SU-DHL-6 (cell line): ENCODE results near the gene TFEB.

Experiments used
- H2AFZ ChIP-seq: fragments of 200-600 bp; sonication (generic); 2 replicates; pipeline ENCODE4 v1.6.1; 2014; ENCODE audit warnings: low read depth, mild to moderate bottlenecking, moderate library complexity, mixed read lengths, antibody characterized with exemption, low read length; ENCODE audit not compliant: severe bottlenecking
- H3F3A ChIP-seq: fragments of 200-600 bp; shearing (Covaris generic); 2 replicates; pipeline ENCODE4 v1.6.0; 2016; ENCODE audit warnings: antibody characterized with exemption, mild to moderate bottlenecking; ENCODE audit not compliant: insufficient read depth
- H3K27ac ChIP-seq: fragments of 200-600 bp; sonication (generic); 2 replicates; pipeline ENCODE4 v1.5.1; 2016; ENCODE audit warnings: low read depth, mild to moderate bottlenecking, low read length, moderate library complexity, mixed read lengths
- H3K27me3 ChIP-seq: fragments of 200-600 bp; sonication (generic), shearing (Covaris generic); 2 replicates; pipeline ENCODE4 v1.6.0; 2014; ENCODE audit warnings: mild to moderate bottlenecking, low read length
- H3K36me3 ChIP-seq: fragments of 200-600 bp; sonication (generic); 2 replicates; pipeline ENCODE4 v1.6.1; 2014; ENCODE audit warnings: mild to moderate bottlenecking, low read length, mixed read lengths
- H3K4me2 ChIP-seq: fragments of 300-600, 200-600 bp; shearing (Covaris generic), sonication (generic); 2 replicates; pipeline ENCODE4 v1.6.0; 2014; ENCODE audit warnings: low read length, low read depth, mild to moderate bottlenecking; ENCODE audit not compliant: poor library complexity, severe bottlenecking
- H3K4me3 ChIP-seq: fragments of 200-600 bp; sonication (generic); 2 replicates; pipeline ENCODE4 v1.5.1; 2014; ENCODE audit warnings: antibody characterized with exemption, low read length, mild to moderate bottlenecking, mixed read lengths; ENCODE audit not compliant: insufficient read depth, poor library complexity, severe bottlenecking
- H3K79me2 ChIP-seq: fragments of 200-600 bp; sonication (generic); 2 replicates; pipeline ENCODE4 v1.6.1; 2014; ENCODE audit warnings: mild to moderate bottlenecking, low read length, moderate library complexity; ENCODE audit not compliant: insufficient read depth
- H3K9ac ChIP-seq: fragments of 200-600 bp; sonication (generic); 2 replicates; pipeline ENCODE4 v1.7.0; 2014; ENCODE audit warnings: mild to moderate bottlenecking, low read length
- H3K9me2 ChIP-seq: fragments of 200-600 bp; sonication (generic); replicated peaks from 2 replicates; pipeline ENCODE4 v1.6.1; 2014; ENCODE audit warnings: low read length; ENCODE audit not compliant: insufficient read depth
- H3K9me3 ChIP-seq: fragments of 200-600 bp; sonication (generic); 2 replicates; pipeline ENCODE4 v1.6.1; 2014; ENCODE audit warnings: low read length, mixed read lengths; ENCODE audit not compliant: insufficient read depth
- H4K20me1 ChIP-seq: fragments of 200-600 bp; sonication (generic); 2 replicates; pipeline ENCODE4 v1.6.1; 2014; ENCODE audit warnings: low read depth, mild to moderate bottlenecking, antibody characterized with exemption, low read length, moderate library complexity, mixed read lengths
- CTCF ChIP-seq: fragments of 200-600 bp; sonication (generic); IDR thresholded peaks from one replicate; pipeline ENCODE4 v1.5.1; 2017; ENCODE audit warnings: antibody characterized with exemption, mild to moderate bottlenecking, low read length, moderate library complexity; ENCODE audit not compliant: insufficient read depth, poor library complexity, severe bottlenecking
- EZH2phosphoT487 ChIP-seq: fragments of 200-600 bp; sonication (generic), shearing (Covaris generic); conservative IDR thresholded peaks from 2 replicates; pipeline ENCODE4 v1.6.1; 2018; ENCODE audit warnings: mild to moderate bottlenecking, antibody characterized with exemption, low read length, moderate library complexity, mixed read lengths

Gene TFEB

DNA sequence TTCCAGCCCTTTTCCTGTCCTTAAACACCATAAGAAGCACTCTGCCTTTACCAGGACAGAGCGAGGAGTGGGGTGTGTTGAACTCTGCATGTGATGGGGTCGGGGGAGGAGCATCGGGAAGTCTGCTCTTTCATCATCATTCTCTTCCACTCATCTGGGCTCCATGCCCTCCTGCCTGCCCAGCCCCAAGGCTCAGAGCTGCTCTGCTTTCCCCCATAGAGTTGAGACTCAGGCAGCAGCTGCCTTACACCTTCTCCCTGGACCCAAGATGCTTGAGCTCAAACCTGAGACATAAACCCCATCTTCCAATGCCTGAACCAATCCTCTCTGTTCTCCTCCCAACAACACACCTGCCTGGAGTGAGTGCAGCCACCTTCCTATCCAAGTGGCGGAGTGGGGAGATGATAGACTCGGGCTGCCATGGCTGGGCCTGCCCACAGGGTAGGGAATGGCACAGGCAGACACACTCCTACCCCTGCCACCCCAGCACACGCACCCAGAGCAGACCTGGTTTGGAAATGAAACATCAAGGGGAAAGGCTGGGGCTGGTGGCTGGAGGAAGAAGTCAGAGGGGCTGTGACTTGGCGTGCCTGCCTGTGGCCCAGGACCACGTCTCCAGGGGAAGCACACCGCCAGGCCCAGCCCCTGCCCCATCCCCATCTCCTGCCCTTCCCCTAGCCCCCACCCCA lies 28.4 kb downstream of the TFEB start:
- H3K36me3 ChIP-seq: no peaks in the 10 kb centered on the region
- no peaks in the 10 kb centered on the region for H4K20me1 ChIP-seq
- H3K9me2 ChIP-seq: no peaks in the 10 kb centered on the region
- H3K27me3 ChIP-seq: no peaks in the 10 kb centered on the region
- no peaks in the 10 kb centered on the region for H3K9me3 ChIP-seq
- H3K4me2 ChIP-seq: peak overlapping the region; percentile 79
- H3K4me3 ChIP-seq: peak overlapping the region; percentile 40
- peaks cover 58% of the 10 kb centered on the region for H3K79me2 ChIP-seq
- H3K9ac ChIP-seq: peak overlapping the region; percentile 69
- H3K27ac ChIP-seq: peak overlapping the region; percentile 93
- no peak for TF ChIP-seq EZH2phosphoT487
- no peak for TF ChIP-seq CTCF
- no peak overlapping the region for H2AFZ ChIP-seq
- H3F3A ChIP-seq: peaks cover 65% of the 10 kb centered on the region

DNA sequence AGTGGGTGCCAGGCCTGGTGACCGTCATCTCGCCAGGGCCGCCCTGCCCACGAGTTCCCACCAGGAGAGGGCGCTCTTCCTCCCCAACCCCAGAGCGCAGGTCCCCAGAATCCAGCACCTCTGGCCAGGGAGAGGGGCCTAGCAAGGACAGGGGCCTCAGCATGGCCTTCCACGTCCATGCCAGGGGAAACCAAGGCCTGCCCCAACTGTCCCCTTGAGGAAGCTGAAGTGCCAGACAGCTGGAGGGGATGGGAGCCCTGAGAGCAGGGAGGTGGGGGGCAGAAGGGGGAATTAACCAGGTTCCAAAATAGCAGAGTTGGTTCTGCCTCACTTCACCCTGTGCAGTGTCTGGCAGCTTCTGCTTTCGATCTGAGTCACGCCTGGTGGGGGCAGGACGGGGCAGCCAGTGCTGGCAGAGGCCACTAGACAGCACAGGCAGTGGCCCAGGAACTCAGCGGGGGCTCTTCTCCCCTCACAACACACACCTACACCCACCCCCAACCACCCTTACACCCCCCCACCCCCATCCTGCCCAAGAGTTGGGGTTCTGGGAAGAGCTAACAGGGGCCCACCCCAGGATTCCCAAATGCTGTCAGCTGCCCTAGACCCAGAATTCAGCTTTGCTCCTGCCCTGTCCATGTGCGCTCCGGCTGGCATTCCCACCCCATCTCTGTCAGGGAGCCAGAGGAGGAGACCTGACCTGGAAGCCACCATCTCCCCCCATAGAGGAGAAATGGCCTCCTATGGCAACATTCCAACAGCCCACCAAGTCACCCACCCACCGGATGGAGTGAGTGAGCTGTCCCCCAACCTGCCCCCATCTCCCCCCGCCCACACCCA lies 29.2 kb downstream of the TFEB start:
- H2AFZ ChIP-seq: no peak overlapping the region
- H3K27me3 ChIP-seq: no peaks in the 10 kb centered on the region
- peaks cover 57% of the 10 kb centered on the region for H3K79me2 ChIP-seq
- H3F3A ChIP-seq: peaks cover 65% of the 10 kb centered on the region
- no peaks in the 10 kb centered on the region for H3K9me3 ChIP-seq
- no peaks in the 10 kb centered on the region for H3K9me2 ChIP-seq
- H3K27ac ChIP-seq: peak overlapping the region; percentile 93
- peak overlapping the region; percentile 69 for H3K9ac ChIP-seq
- H3K36me3 ChIP-seq: no peaks in the 10 kb centered on the region
- no peak for TF ChIP-seq EZH2phosphoT487
- TF ChIP-seq CTCF: peak; percentile 100
- H3K4me3 ChIP-seq: peak overlapping the region; percentile 43
- no peaks in the 10 kb centered on the region for H4K20me1 ChIP-seq
- peak overlapping the region; percentile 79 for H3K4me2 ChIP-seq

DNA sequence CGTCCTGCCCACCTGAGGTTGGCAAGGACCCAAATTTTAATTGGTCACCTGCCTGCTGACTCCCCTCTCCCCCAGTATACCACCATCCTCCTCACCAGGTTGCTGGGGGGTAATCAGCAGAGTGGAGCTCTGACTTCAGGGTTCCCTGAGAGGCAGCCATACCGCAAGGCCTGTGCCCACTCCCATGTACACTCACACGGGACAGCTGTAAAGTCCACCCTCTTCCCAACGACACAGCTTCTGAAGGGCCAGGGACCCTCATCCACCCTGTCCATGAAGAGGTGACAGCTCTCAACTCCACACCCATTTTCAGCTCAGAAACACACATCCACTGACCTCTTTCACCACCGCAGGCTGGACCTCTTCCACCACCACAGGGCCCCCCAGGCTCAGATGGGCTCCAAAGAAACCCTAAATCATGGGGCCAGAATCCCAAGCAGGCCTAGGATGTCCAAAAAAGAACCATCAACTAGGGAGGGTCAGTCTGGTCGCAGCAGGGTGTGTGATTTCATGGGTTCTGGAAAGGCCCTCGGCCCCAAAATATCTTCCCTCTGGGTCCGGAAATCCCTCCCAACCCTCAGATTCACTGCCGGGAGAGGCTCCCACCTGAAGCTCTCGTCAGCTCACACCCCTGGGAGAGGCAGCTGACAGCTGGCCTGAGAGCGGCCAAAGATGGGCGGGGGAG lies 30.0 kb downstream of the TFEB start:
- Histone ChIP-seq H3K9me2 (no peaks in the 10 kb centered on the region), H3K4me3 (peak overlapping the region; percentile 43), H3K27me3 (no peaks in the 10 kb centered on the region), H3K36me3 (no peaks in the 10 kb centered on the region), H3K9me3 (no peaks in the 10 kb centered on the region), H3K27ac (peak overlapping the region; percentile 93), H3K79me2 (peaks cover 61% of the 10 kb centered on the region), H4K20me1 (no peaks in the 10 kb centered on the region), H3K4me2 (peak overlapping the region; percentile 79), H3F3A (peaks cover 57% of the 10 kb centered on the region), H3K9ac (peak overlapping the region; percentile 69), H2AFZ (no peak overlapping the region)
- TF ChIP-seq CTCF (no peak), EZH2phosphoT487 (no peak)
